OCI-LY3 (cell line): ENCODE data around the gene TBX4.

Experiments used
- H2AFZ ChIP-seq: fragments of 200-600, 300-600 bp; shearing (Covaris generic); 2 replicates; pipeline ENCODE4 v1.6.0; 2014; ENCODE audit warnings: antibody characterized with exemption, low read depth, low read length
- H3K27ac ChIP-seq: fragments of 200-600, 300-600 bp; sonication (generic); 2 replicates; pipeline ENCODE4 v1.5.1; 2014; ENCODE audit warnings: mild to moderate bottlenecking, low read length, moderate library complexity, mixed read lengths
- H3K27me3 ChIP-seq: fragments of 200-600, 300-600 bp; sonication (generic); 2 replicates; pipeline ENCODE4 v1.6.1; 2014; ENCODE audit warnings: low read depth, low read length, mixed read lengths
- H3K36me3 ChIP-seq: fragments of 200-600, 300-600 bp; sonication (generic); replicated peaks from 2 replicates; pipeline ENCODE3; 2014; ENCODE audit warnings: low read depth, low read length, mixed read lengths
- H3K4me1 ChIP-seq: fragments of 300-600, 200-600 bp; sonication (generic); 2 replicates; pipeline ENCODE4 v1.6.1; 2014; ENCODE audit warnings: low read length, mixed read lengths
- H3K4me2 ChIP-seq: fragments of 200-600, 300-600 bp; sonication (generic); 2 replicates; pipeline ENCODE4 v1.6.1; 2014; ENCODE audit warnings: low read length, mixed read lengths
- H3K4me3 ChIP-seq: fragments of 300-600, 200-600 bp; sonication (generic); 2 replicates; pipeline ENCODE4 v1.5.1; 2014; ENCODE audit warnings: antibody characterized with exemption, mild to moderate bottlenecking, low read length, moderate library complexity
- H3K79me2 ChIP-seq: fragments of 300-600, 200-600 bp; shearing (Covaris generic); 2 replicates; pipeline ENCODE4 v1.6.1; 2014; ENCODE audit warnings: mild to moderate bottlenecking, low read length, mixed read lengths
- H3K9ac ChIP-seq: fragments of 300-600, 200-600 bp; shearing (Covaris generic); 2 replicates; pipeline ENCODE4 v1.6.0; 2014; ENCODE audit warnings: mild to moderate bottlenecking, low read length, moderate library complexity
- H3K9me3 ChIP-seq: fragments of 200-600, 300-600 bp; shearing (Covaris generic); 2 replicates; pipeline ENCODE4 v1.6.1; 2014; ENCODE audit warnings: low read length, mixed read lengths; ENCODE audit not compliant: insufficient read depth
- H4K20me1 ChIP-seq: fragments of 200-600, 300-600 bp; sonication (generic); 2 replicates; pipeline ENCODE4 v1.6.1; 2016; ENCODE audit warnings: low read length, mixed read lengths; ENCODE audit not compliant: insufficient read depth
- CTCF ChIP-seq: fragments of 200-600, 300-600 bp; sonication (generic); IDR thresholded peaks from 2 replicates; pipeline ENCODE4 v1.5.1; 2014; ENCODE audit warnings: antibody characterized with exemption, low read length, low read depth
- EZH2phosphoT487 ChIP-seq: fragments of 200-600 bp; shearing (Covaris generic); IDR thresholded peaks from 2 replicates; pipeline ENCODE4 v1.6.1; 2018; ENCODE audit warnings: antibody characterized with exemption, mixed run types, low read depth

TBX4 gene

DNA sequence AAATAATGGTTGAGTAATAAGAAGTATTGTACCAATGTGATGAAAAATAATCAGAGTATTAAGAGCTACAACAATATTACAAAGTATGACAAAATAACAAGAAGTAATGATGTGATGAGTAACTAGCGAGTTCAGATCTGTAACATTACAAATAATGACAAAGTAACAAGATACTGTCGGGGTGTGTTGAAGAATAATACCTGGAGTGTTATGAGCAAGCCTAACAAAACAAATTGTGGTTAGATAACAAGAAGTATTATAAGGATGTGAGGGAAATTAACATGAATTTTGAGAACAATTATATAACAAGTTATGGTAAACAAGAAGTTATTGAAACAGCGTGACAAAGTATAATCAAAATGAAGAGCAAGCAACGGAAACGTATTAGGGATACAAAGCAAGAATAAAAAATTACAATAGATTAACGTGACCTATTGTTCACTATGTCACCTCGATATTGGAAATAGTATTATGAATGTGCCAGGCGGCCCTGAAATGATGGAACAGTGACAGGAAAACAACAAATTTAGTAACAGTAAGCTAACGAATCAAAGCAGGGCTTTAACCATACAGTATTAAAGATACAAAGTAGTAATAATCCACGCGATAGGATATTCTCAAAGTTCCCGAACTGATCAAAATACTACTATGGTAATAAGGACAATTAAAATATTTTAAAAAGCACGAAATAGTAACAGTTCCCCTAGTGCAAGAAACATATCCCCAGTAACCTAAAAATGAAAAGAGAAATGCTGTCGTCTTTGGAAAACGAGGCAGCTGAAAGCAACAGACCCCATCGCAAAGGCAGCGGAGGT is 1.6 kb downstream of the TBX4 start:
- Histone ChIP-seq H3K9ac (no peak overlapping the region), H4K20me1 (no peaks in the 10 kb centered on the region), H3K4me3 (no peak overlapping the region), H3K27ac (no peak overlapping the region), H3K36me3 (no peaks in the 10 kb centered on the region), H2AFZ (no peak overlapping the region), H3K4me1 (no peaks in the 10 kb centered on the region), H3K27me3 (no peaks in the 10 kb centered on the region), H3K4me2 (no peak overlapping the region), H3K79me2 (no peaks in the 10 kb centered on the region), H3K9me3 (no peaks in the 10 kb centered on the region)
- no peak for TF ChIP-seq CTCF
- no peak for TF ChIP-seq EZH2phosphoT487

DNA sequence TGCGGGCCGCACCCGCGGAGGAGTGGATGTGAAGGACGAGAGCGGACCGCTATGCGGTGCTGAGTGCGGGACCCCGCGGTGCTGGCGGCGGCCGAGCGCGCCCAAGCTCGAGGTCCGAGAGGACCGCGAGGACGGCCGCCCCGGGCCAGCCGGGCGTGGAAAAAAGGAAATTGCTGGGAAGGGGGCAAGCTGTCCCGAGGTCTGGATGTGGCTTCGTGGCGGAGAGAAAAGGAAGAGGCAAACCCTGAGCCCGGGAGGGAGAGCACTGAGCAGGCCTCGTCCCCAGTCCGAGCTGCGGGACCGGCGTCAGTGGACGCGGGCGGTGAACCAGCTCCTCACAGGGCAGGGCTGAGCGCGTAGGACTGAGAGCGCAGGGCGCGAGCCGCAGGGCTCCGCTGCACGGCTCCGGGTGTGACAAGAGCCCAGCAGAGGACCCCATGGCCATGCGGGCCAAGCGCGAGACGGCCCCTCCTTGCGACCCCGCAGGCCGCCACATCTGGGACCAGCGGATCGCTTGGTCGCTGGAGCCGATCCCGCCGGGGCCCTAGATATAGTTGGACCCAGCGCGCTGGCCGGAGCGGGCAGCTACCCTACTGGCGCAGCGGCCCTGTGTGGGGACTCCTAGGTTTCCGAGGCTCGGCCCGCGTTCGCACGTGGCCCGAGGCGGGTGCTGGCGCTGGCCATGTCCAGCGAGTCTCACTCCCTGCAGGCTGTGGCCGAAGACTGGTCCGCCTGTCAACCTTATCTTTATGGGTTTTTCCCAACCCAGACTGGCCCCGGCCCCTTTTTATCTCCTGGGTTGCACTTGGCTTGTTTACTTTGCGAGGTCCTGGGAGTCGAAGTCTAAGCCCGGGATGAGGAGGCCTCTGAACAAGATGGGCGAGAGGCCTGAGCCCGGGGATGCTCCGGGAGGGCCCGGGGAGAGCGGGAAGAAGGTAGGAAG is 2.4 kb downstream of the TBX4 start:
- Histone ChIP-seq H3K27ac (no peak overlapping the region), H3K36me3 (no peaks in the 10 kb centered on the region), H4K20me1 (no peaks in the 10 kb centered on the region), H3K4me2 (no peak overlapping the region), H3K9ac (no peak overlapping the region), H3K4me1 (no peaks in the 10 kb centered on the region), H2AFZ (no peak overlapping the region), H3K4me3 (no peak overlapping the region), H3K27me3 (no peaks in the 10 kb centered on the region), H3K9me3 (no peaks in the 10 kb centered on the region), H3K79me2 (no peaks in the 10 kb centered on the region)
- no peak for TF ChIP-seq EZH2phosphoT487
- TF ChIP-seq CTCF, result no peak

DNA sequence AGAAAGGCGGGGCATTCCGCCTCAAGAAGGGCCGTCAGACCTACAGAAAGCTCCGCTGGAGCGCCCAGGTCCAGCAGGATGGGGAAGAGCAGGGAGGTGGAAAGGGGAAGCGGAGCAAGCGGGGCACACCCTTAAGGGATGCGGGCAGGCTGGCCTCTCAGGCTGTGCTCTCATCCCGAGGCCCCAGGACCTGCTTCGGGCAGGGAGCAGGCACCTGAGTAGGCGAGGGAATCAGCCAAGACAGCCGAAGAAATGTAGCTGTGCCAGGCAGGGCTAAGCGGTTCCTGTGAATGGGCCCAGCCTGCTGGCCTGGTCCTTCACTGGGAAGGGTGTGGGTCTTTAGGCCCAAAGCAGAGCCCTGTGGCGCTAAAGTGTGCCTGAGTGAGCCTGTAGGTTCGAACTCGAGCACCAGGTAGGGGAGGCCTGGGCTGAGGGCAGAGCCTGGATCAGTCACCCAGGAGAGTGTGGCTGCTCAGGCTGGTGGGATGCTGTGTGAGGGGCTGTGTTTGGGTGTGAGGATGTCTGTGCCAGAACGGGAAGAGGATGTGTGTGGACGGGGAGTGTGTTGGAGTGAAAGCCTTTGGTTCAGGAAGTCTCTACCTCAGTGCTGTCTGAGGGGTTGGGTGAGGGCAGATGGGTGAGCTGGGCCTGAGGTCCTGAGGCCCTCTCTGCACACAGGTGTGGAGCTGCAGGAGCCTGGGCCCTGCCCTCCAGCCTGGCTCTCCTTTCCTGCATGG is 3.3 kb downstream of the TBX4 start:
- H3K9ac ChIP-seq, result no peak overlapping the region
- no peak overlapping the region for H3K4me3 ChIP-seq
- H3K4me1 ChIP-seq, result no peaks in the 10 kb centered on the region
- no peak overlapping the region for H3K27ac ChIP-seq
- no peak for TF ChIP-seq EZH2phosphoT487
- TF ChIP-seq CTCF, result no peak
- no peaks in the 10 kb centered on the region for H3K9me3 ChIP-seq
- no peaks in the 10 kb centered on the region for H4K20me1 ChIP-seq
- H3K36me3 ChIP-seq, result no peaks in the 10 kb centered on the region
- no peaks in the 10 kb centered on the region for H3K27me3 ChIP-seq
- H2AFZ ChIP-seq, result no peak overlapping the region
- no peak overlapping the region for H3K4me2 ChIP-seq
- no peaks in the 10 kb centered on the region for H3K79me2 ChIP-seq
